Esophagus muscularis mucosa (tissue), 4 donors: Measurements from ENCODE around the gene CABLES1. TPM values are rescaled to one million over a fixed set of nuclear protein-coding genes. Genes with fewer than 3 reads are reported as not detected.

ENCODE experiments used
- DNase-seq: peaks from one replicate; pipeline ENCODE4 v3.0.0-alpha.2; 2017; ENCODE audit errors: extremely low spot score
- H3K27ac ChIP-seq, 4 donors: fragments of 200-600 bp; sonication (generic); replicated peaks in 1 of 4; 1 replicate in 3 of 4; 2 replicates in 1 of 4; pipeline ENCODE4 v1.5.1; 2016 to 2019; ENCODE audit warnings: mild to moderate bottlenecking in 1 of 4
- H3K27me3 ChIP-seq, 4 donors: fragments of 200-600 bp; sonication (generic); one replicate each; pipeline versions ENCODE4 v1.5.1 to v1.6.0; 2016 to 2019
- H3K36me3 ChIP-seq, 4 donors: fragments of 200-600 bp; sonication (generic); one replicate each; pipeline ENCODE4 v1.5.1; 2016 to 2019
- H3K4me1 ChIP-seq, 4 donors: fragments of 200-600 bp; sonication (generic); one replicate each; pipeline ENCODE4 v1.5.1; 2016 to 2019
- H3K4me3 ChIP-seq, 4 donors: fragments of 200-600 bp; sonication (generic); 1 replicate in 2 of 4; 2 replicates in 2 of 4; pipeline ENCODE4 v1.5.1; 2016 to 2019; ENCODE audit warnings: mild to moderate bottlenecking in 4 of 4, moderate library complexity in 1 of 4
- H3K9me3 ChIP-seq, 4 donors: fragments of 200-600 bp; sonication (generic); 1 replicate in 3 of 4; 2 replicates in 1 of 4; pipeline ENCODE4 v1.5.1; 2016 to 2019
- EP300 ChIP-seq: sonication (generic); formaldehyde crosslinking; IDR thresholded peaks from one replicate; pipeline ENCODE4 v1.6.1; 2017; ENCODE audit warnings: antibody characterized with exemption
- POLR2A ChIP-seq: fragments of 450-650 bp; IDR thresholded peaks from one replicate; pipeline ENCODE4 v1.6.1; 2017; ENCODE audit warnings: antibody characterized with exemption, moderate library complexity, mild to moderate bottlenecking, low read depth
- POLR2AphosphoS5 ChIP-seq, 2 donors: sonication (generic); formaldehyde crosslinking; IDR thresholded peaks; one replicate each; pipeline ENCODE4 v1.6.1; 2017; ENCODE audit warnings: antibody characterized with exemption in 2 of 2
- WGBS: methylation state at CpG from one replicate; pipeline ENCODE4 v1.1.5; 2018; 5-methylcytosine and 5-hydroxymethylcytosine counted together
- intact Hi-C: fragments of 100-400 bp; cut with DNase I; formaldehyde crosslinking; loops from one replicate; pipeline ENCODE4 v1.15.1; 2023
- total RNA-seq, 4 donors: library from RNA; depleted of rRNA; stranded (reverse); fragments of >200 nt; gene quantifications; one replicate each; pipeline versions ENCODE4 v1.1.0 to v1.2.1, GENCODE V29; 2016
- TF ChIP-seq, protein P1 (sequence below), 3 experiments: fragments of 200-600 bp in 2 of 3; fragments of 450-650 bp in 1 of 3; sonication (generic) in 2 of 3; IDR thresholded peaks; one replicate each; pipeline ENCODE4 v1.5.1; 2017 to 2019; ENCODE audit warnings: antibody characterized with exemption in 3 of 3, mild to moderate bottlenecking in 2 of 3, moderate library complexity in 1 of 3

Gene CABLES1
- total RNA-seq, 4 donors from 2014 or later, result 3.8 to 8.3 (median 6.4) TPM

GRCh38 chr18:23243178-23243577 lies 107.9 kb downstream of the CABLES1 start:
- H3K27ac ChIP-seq, result no peak overlapping the region
- 84% methylated on average over 3 of the region's 3 CpGs for WGBS
- no peaks in the 10 kb centered on the region for H3K36me3 ChIP-seq
- no peak for DNase-seq
- intact Hi-C loops, result no loop called here
- H3K9me3 ChIP-seq, result no peaks in the 10 kb centered on the region
- H3K4me3 ChIP-seq, result no peak overlapping the region
- no peaks in the 10 kb centered on the region for H3K27me3 ChIP-seq
- TF ChIP-seq POLR2A (no peak), POLR2AphosphoS5 (IDR thresholded peaks at IDR 0.05) (no peak), EP300 (no peak)
- TF ChIP-seq, protein P1, sequence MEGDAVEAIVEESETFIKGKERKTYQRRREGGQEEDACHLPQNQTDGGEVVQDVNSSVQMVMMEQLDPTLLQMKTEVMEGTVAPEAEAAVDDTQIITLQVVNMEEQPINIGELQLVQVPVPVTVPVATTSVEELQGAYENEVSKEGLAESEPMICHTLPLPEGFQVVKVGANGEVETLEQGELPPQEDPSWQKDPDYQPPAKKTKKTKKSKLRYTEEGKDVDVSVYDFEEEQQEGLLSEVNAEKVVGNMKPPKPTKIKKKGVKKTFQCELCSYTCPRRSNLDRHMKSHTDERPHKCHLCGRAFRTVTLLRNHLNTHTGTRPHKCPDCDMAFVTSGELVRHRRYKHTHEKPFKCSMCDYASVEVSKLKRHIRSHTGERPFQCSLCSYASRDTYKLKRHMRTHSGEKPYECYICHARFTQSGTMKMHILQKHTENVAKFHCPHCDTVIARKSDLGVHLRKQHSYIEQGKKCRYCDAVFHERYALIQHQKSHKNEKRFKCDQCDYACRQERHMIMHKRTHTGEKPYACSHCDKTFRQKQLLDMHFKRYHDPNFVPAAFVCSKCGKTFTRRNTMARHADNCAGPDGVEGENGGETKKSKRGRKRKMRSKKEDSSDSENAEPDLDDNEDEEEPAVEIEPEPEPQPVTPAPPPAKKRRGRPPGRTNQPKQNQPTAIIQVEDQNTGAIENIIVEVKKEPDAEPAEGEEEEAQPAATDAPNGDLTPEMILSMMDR (IDR thresholded peaks at IDR 0.05), result no peak
- peaks cover 6 to 9% (median 8%) of the 10 kb centered on the region in 4 donors for H3K4me1 ChIP-seq

- intact Hi-C loops, result no loop called here
- Histone ChIP-seq H3K36me3 (no peaks in the 10 kb centered on the region), H3K27me3 (no peaks in the 10 kb centered on the region), H3K27ac (no peak overlapping the region), H3K9me3 (no peaks in the 10 kb centered on the region), H3K4me1 (peaks cover under 1 to 3% (median 1%) of the 10 kb centered on the region in 4 donors), H3K4me3 (no peak overlapping the region)
- WGBS, result 89% methylated on average over 12 of the region's 12 CpGs
- TF ChIP-seq EP300 (no peak), POLR2AphosphoS5 (IDR thresholded peaks at IDR 0.05) (no peak), POLR2A (no peak)
- TF ChIP-seq, protein P1 (IDR thresholded peaks at IDR 0.05), result no peak
- DNase-seq, result no peak
Observed at GRCh38 chr18:23243816-23244215, 108.5 kb downstream of the CABLES1 start.

- Histone ChIP-seq H3K27me3 (no peaks in the 10 kb centered on the region), H3K4me1 (no peaks in the 10 kb centered on the region), H3K36me3 (no peaks in the 10 kb centered on the region), H3K27ac (no peak overlapping the region), H3K9me3 (no peaks in the 10 kb centered on the region), H3K4me3 (no peak overlapping the region)
- 73% methylated on average over 12 of the region's 12 CpGs for WGBS
- intact Hi-C loops, result no loop called here
- DNase-seq, result no peak
- TF ChIP-seq, protein P1 (IDR thresholded peaks at IDR 0.05), result no peak
- no peak for TF ChIP-seq EP300
- TF ChIP-seq POLR2AphosphoS5 (IDR thresholded peaks at IDR 0.05), result no peak
- no peak for TF ChIP-seq POLR2A
Observed at GRCh38 chr18:23244401-23244800, 109.1 kb downstream of the CABLES1 start.

- no peaks in the 10 kb centered on the region for H3K27me3 ChIP-seq
- no peaks in the 10 kb centered on the region for H3K36me3 ChIP-seq
- H3K9me3 ChIP-seq, result no peaks in the 10 kb centered on the region
- H3K27ac ChIP-seq, result no peak overlapping the region
- no peak for DNase-seq
- H3K4me3 ChIP-seq, result no peak overlapping the region
- H3K4me1 ChIP-seq, result no peaks in the 10 kb centered on the region
- 94% methylated on average over 6 of the region's 6 CpGs for WGBS
- no peak for TF ChIP-seq POLR2AphosphoS5 (IDR thresholded peaks at IDR 0.05)
- TF ChIP-seq POLR2A, result no peak
- TF ChIP-seq, protein P1 (IDR thresholded peaks at IDR 0.05), result no peak
- no peak for TF ChIP-seq EP300
- intact Hi-C loops, result no loop called here
Observed at GRCh38 chr18:23245461-23245860, 110.2 kb downstream of the CABLES1 start.

DNA sequence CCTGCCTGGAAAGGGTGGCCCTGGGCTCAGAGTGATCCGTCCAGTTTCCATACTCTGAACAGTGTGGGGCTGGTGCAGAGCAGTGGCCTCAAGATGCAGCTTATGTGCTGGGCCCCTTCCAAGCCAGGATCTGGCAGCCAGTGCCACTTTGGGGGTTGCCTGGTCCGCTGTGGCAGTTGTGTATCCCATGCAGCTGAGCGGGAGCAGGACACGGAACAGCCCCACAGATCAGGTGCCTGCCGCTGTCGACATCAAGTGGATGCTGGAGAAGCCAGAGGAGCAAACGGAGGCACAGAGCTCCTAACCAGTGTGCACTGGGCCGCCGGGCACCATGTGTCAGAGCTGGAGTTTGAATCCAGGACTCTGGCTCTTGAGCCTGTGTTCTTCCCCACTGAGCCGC lies 112.0 kb downstream of the CABLES1 start:
- no peak for TF ChIP-seq POLR2A
- TF ChIP-seq, protein P1 (IDR thresholded peaks at IDR 0.05), result no peak
- TF ChIP-seq POLR2AphosphoS5 (IDR thresholded peaks at IDR 0.05), result no peak
- TF ChIP-seq EP300, result no peak
- no peak overlapping the region for H3K4me3 ChIP-seq
- H3K9me3 ChIP-seq, result no peaks in the 10 kb centered on the region
- no peaks in the 10 kb centered on the region for H3K4me1 ChIP-seq
- WGBS, result 100% methylated on average over 4 of the region's 10 CpGs
- H3K27ac ChIP-seq, result no peak overlapping the region
- no peaks in the 10 kb centered on the region for H3K27me3 ChIP-seq
- no peaks in the 10 kb centered on the region for H3K36me3 ChIP-seq
- no peak for DNase-seq
- intact Hi-C loops, result no loop called here
